ENCODE results near the gene PTRH1.
A peak's percentile ranks its signal among the peaks of the same experiment; 100 is the strongest.

Gene PTRH1

DNA sequence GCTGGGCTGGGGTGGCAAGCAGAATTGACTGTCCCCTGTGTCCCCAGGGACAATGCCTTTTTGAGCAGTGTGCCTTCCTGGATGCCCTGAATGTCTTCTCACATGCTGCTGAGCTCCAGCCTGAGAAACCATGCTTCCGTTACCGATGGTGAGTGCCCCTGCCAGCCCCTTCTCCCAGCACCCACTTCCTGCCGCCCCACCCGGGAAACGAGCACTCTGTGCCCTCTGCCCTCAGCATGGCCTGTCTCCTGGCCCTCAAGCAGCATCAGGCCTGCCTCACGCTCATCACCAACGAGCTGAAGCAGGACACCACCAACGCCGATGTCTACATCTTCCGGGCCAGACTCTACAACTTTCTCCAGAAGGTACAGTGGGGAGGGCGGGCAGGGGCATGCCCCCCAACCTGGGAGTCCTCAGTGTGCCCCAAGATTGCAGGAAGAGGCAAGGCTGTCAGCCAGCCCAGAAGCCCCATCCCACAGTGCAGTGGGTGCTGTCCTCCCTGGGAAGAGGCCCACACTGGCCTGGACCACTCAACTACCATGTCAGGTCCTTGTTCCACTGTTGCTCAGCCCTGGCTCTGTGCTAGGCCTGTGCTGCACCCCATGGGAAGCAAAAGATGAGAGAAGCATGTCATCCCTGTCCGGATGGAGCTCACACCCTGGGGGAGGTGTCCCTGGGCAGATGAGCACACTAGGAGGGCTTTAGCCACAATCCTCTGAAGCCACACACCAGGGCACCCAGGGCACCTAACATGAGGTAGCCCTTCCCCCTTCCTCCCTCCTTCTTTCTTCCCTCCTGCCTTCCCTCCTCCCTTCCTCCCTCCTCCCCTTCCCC lies 4.8 kb upstream of the PTRH1 start:
- Histone ChIP-seq H3K9me3 (ENCODE audit: control insufficient read depth, insufficient read depth, low read length) (no peaks in the 10 kb centered on the region), H3K79me2 (ENCODE audit: control insufficient read depth, low read length) (no peaks in the 10 kb centered on the region), H3K27ac (ENCODE audit: low read depth, low read length) (no peak overlapping the region), H3K4me1 (ENCODE audit: control insufficient read depth, low read length) (peaks cover 23% of the 10 kb centered on the region), H3K9me2 (replicated peaks; ENCODE audit: control insufficient read depth, low read length) (no peaks in the 10 kb centered on the region), H3K4me3 (ENCODE audit: low read length) (no peak overlapping the region), H3K4me2 (ENCODE audit: low read length) (no peak overlapping the region), H3K27me3 (ENCODE audit: control insufficient read depth, low read length) (0 out of 2 replicates have a peak, but pooled peaks cover 3% of the 10 kb centered on the region), H4K20me1 (ENCODE audit: control insufficient read depth, insufficient read depth, low read depth, low read length) (no peaks in the 10 kb centered on the region), H3F3A (ENCODE audit: control insufficient read depth, insufficient read depth) (no peaks in the 10 kb centered on the region), H3K36me3 (ENCODE audit: control insufficient read depth, low read length) (no peaks in the 10 kb centered on the region)
- TF ChIP-seq CTCF (IDR thresholded peaks at IDR 0.05; ENCODE audit: low read depth, low read length, poor library complexity, severe bottlenecking) (no peak), EZH2phosphoT487 (IDR thresholded peaks at IDR 0.05; ENCODE audit: borderline replicate concordance, low read length) (no peak)

DNA sequence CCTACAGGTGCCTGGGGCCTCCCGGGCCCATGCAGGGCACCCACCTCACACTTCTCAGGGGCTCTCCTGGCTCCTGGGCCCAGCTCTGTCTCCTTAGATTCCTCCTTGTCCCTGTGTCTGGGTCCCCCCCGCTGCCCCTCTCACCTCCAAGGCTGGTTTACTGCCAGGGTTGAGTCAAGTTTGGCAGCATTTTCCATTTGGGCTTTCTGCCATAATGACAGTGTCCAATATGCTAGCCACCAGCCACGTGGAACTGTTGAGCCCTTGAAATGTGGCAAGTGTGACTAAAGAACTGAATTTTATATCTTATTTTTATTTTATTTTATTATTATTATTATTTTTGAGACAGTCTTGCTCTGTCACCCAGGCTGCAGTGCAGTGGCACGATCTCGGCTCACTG lies 2.3 kb upstream of the PTRH1 start:
- Histone ChIP-seq H3K9me2 (replicated peaks; ENCODE audit: control insufficient read depth, low read length) (no peaks in the 10 kb centered on the region), H3K27me3 (ENCODE audit: control insufficient read depth, low read length) (0 out of 2 replicates have a peak, but pooled peaks cover 3% of the 10 kb centered on the region), H3K27ac (ENCODE audit: low read depth, low read length) (no peak overlapping the region), H3K36me3 (ENCODE audit: control insufficient read depth, low read length) (no peaks in the 10 kb centered on the region), H4K20me1 (ENCODE audit: control insufficient read depth, insufficient read depth, low read depth, low read length) (no peaks in the 10 kb centered on the region), H3K4me1 (ENCODE audit: control insufficient read depth, low read length) (peaks cover 23% of the 10 kb centered on the region), H3K4me2 (ENCODE audit: low read length) (no peak overlapping the region), H3K4me3 (ENCODE audit: low read length) (no peak overlapping the region), H3K9me3 (ENCODE audit: control insufficient read depth, insufficient read depth, low read length) (no peaks in the 10 kb centered on the region), H3F3A (ENCODE audit: control insufficient read depth, insufficient read depth) (no peaks in the 10 kb centered on the region), H3K79me2 (ENCODE audit: control insufficient read depth, low read length) (no peaks in the 10 kb centered on the region)
- TF ChIP-seq EZH2phosphoT487 (IDR thresholded peaks at IDR 0.05; ENCODE audit: borderline replicate concordance, low read length) (no peak), CTCF (IDR thresholded peaks at IDR 0.05; ENCODE audit: low read depth, low read length, poor library complexity, severe bottlenecking) (no peak)

DNA sequence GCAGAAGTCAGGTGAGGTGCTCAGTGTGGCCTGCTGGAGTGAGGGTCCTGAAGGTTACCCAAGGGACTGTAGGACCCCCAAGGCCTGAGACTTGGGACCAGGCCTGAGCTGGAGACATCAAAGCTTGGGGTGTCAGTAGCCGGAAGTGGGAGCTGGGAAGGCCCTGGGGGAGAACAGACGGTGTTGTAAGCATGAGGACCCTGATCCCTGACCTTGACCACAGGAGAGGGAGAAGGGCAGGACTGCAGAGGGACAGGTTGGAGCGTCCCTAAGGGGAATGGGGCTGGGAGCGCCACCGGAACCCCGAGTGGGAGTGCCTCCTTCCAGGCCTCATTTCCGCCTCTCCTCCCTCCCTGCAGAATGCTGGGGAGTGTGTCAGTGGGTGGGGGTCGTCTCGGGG lies 949 bp upstream of the PTRH1 start:
- Histone ChIP-seq H3K4me2 (ENCODE audit: low read length) (peak overlapping the region; percentile 96), H3K4me3 (ENCODE audit: low read length) (peak overlapping the region; percentile 93), H3K27ac (ENCODE audit: low read depth, low read length) (no peak overlapping the region), H3K4me1 (ENCODE audit: control insufficient read depth, low read length) (peaks cover 23% of the 10 kb centered on the region), H3K9me2 (replicated peaks; ENCODE audit: control insufficient read depth, low read length) (no peaks in the 10 kb centered on the region), H3K36me3 (ENCODE audit: control insufficient read depth, low read length) (no peaks in the 10 kb centered on the region), H4K20me1 (ENCODE audit: control insufficient read depth, insufficient read depth, low read depth, low read length) (no peaks in the 10 kb centered on the region), H3K9me3 (ENCODE audit: control insufficient read depth, insufficient read depth, low read length) (no peaks in the 10 kb centered on the region), H3K79me2 (ENCODE audit: control insufficient read depth, low read length) (no peaks in the 10 kb centered on the region), H3F3A (ENCODE audit: control insufficient read depth, insufficient read depth) (no peaks in the 10 kb centered on the region), H3K27me3 (ENCODE audit: control insufficient read depth, low read length) (no peaks in the 10 kb centered on the region)
- TF ChIP-seq CTCF (IDR thresholded peaks at IDR 0.05; ENCODE audit: low read depth, low read length, poor library complexity, severe bottlenecking) (no peak), EZH2phosphoT487 (IDR thresholded peaks at IDR 0.05; ENCODE audit: borderline replicate concordance, low read length) (no peak)

All from DOHH2 (cell line).